ENCODE data around the gene TM4SF5. TPM values are rescaled to one million over a fixed set of nuclear protein-coding genes. Genes with fewer than 3 reads are reported as not detected.
A peak's percentile ranks its signal among the peaks of the same experiment; 100 is the strongest.

Gene TM4SF5
- total and polyA plus RNA-seq, 8 donors: 0.31 to 1.2 (median 0.61) TPM; not detected in 2

DNA sequence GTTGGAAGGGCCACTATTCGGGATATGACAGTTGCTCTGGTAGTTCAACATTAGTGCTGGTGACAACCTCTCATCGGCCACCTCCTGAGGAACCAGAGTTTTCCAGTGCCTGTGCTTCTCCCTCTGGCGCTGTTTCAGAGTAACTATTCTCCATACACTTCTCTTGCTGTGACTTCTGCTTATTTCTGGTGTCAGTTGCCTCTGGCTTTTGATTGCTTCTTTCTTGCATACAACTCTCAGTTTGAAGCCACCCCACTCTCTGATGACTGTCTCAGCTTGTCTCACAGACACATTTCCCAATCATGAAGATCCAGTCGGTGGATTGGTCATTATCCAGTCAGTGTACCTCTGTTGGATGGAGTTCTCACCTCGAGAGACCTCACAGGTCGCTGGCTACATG is 3.4 kb upstream of the TM4SF5 start:
- H3K4me1 ChIP-seq: no peaks in the 10 kb centered on the region
- no peaks in the 10 kb centered on the region for H3K9me3 ChIP-seq
- intact Hi-C loops (cut with DNase I): no loop called here
- ATAC-seq (peak in 1 of 4 donors; percentile 8), DNase-seq (no peak), FAIRE-seq (no peak)
- no peaks in the 10 kb centered on the region for H3K27me3 ChIP-seq
- TF ChIP-seq, protein P1, sequence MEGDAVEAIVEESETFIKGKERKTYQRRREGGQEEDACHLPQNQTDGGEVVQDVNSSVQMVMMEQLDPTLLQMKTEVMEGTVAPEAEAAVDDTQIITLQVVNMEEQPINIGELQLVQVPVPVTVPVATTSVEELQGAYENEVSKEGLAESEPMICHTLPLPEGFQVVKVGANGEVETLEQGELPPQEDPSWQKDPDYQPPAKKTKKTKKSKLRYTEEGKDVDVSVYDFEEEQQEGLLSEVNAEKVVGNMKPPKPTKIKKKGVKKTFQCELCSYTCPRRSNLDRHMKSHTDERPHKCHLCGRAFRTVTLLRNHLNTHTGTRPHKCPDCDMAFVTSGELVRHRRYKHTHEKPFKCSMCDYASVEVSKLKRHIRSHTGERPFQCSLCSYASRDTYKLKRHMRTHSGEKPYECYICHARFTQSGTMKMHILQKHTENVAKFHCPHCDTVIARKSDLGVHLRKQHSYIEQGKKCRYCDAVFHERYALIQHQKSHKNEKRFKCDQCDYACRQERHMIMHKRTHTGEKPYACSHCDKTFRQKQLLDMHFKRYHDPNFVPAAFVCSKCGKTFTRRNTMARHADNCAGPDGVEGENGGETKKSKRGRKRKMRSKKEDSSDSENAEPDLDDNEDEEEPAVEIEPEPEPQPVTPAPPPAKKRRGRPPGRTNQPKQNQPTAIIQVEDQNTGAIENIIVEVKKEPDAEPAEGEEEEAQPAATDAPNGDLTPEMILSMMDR (IDR thresholded peaks at IDR 0.05): no peak
- H3K27ac ChIP-seq: no peak overlapping the region
- H3K36me3 ChIP-seq: no peaks in the 10 kb centered on the region
- no peak overlapping the region for H3K4me3 ChIP-seq
- 61 to 74% methylated on average over 6 of the region's 6 CpGs for WGBS, 2 donors

DNA sequence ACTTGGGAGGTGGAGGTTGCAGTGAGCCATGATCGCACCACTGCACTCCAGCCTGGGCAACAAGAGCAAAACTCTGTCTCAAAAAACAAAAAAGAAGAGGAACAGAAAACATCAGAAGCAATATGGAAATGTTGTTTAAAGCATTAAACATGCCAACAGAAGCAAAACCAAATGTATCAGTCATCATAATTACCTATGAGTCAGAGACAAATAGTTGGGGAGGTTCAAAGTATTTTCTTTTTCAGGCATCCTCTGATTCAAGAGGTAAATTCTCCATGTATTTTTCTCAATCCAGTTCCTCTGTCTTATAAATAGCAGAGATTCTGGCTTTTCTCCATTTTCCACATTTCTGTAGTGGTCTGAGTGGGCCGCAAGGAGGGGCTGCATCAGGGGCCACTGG is 2.1 kb upstream of the TM4SF5 start:
- no peaks in the 10 kb centered on the region for H3K4me1 ChIP-seq
- H3K36me3 ChIP-seq: no peaks in the 10 kb centered on the region
- 89 to 90% methylated on average over 2 of the region's 2 CpGs for WGBS, 2 donors
- H3K27me3 ChIP-seq: no peaks in the 10 kb centered on the region
- H3K27ac ChIP-seq: no peak overlapping the region
- DNase-seq: no peak
- H3K9me3 ChIP-seq: no peaks in the 10 kb centered on the region
- TF ChIP-seq, protein P1 (IDR thresholded peaks at IDR 0.05): no peak
- intact Hi-C loops (cut with DNase I): no loop called here
- no peak for ATAC-seq
- no peak for FAIRE-seq
- H3K4me3 ChIP-seq: no peak overlapping the region

DNA sequence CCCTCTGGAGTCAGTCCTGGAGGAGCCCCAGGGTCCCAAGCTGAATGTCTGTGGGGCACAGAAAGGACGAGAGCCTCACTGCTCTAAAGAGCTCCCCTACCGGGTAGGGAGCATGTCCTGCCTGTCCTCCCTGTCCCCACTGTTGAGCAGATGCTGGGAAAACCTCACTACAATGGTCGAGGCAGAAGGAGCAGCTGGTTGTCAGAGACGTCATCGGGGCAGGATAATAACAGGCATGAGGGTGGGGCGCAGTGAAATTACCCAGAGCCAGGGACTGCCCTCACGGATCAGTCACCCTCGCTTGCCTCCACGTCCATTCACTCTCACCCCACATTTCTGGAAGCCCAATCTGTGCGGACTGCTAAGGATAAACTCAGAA is 538 bp downstream of the TM4SF5 start:
- FAIRE-seq: no peak

DNA sequence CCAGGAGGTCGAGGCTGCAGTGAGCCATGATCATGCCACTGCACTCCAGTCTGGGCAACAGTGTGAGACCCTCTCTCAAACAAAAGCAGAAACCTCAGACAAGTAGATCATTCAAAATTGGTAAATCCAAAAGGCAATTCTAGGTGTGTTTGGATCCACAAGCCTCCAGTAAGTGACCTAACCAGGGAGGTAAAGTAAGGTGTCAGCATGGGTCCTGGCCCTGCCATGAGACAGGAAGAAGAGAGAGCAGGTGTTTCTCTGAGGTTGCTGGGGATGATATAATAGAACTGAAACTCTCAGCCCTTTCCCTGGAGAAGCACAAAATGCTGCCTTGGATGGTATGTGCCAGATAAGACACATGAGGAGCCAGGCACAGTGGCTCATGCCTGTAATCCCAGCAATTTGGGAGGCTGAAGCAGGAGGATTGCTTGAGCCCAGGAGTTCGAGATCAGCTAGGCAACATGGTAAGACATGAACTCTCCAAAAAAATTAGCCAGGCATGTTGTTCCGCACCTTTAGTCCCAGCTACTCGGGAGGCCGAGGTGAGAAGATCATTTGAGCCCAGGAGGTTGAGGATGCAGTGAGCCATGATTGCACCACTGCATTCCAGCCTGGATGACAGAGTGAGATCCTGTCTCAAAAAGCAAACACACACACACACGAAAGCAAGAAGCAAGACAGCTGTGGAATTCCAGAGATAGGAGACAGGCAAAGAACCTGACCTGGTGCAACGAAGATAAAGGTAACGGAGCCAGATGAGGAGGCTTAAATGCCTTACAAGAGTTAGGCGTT is 6.5 kb downstream of the TM4SF5 start:
- no peak for DNase-seq
- WGBS, 2 donors: 54 to 60% methylated on average over 9 of the region's 9 CpGs
- H3K36me3 ChIP-seq: no peaks in the 10 kb centered on the region
- H3K4me1 ChIP-seq: no peaks in the 10 kb centered on the region
- TF ChIP-seq, protein P1 (IDR thresholded peaks at IDR 0.05): no peak
- no peak overlapping the region for H3K4me3 ChIP-seq
- no peak for FAIRE-seq
- intact Hi-C loops (cut with DNase I): no loop called here
- no peak for ATAC-seq
- no peak overlapping the region for H3K27ac ChIP-seq
- H3K9me3 ChIP-seq: no peaks in the 10 kb centered on the region
- peaks cover 0 to 7% (median 0%) of the 10 kb centered on the region in 4 donors for H3K27me3 ChIP-seq

More for the DNA sequence above, 538 bp downstream of the TM4SF5 start:
- TF ChIP-seq, protein P1 (IDR thresholded peaks at IDR 0.05): no peak
- ATAC-seq (peak in 1 of 4 donors; percentile 17), DNase-seq (no peak)
- Histone ChIP-seq H3K4me3 (no peak overlapping the region), H3K36me3 (no peaks in the 10 kb centered on the region), H3K9me3 (no peaks in the 10 kb centered on the region), H3K27me3 (no peaks in the 10 kb centered on the region), H3K27ac (no peak overlapping the region), H3K4me1 (no peaks in the 10 kb centered on the region)
- intact Hi-C loops (cut with DNase I): no loop called here
- WGBS, 2 donors: 66 to 71% methylated on average over 10 of the region's 10 CpGs

DNA sequence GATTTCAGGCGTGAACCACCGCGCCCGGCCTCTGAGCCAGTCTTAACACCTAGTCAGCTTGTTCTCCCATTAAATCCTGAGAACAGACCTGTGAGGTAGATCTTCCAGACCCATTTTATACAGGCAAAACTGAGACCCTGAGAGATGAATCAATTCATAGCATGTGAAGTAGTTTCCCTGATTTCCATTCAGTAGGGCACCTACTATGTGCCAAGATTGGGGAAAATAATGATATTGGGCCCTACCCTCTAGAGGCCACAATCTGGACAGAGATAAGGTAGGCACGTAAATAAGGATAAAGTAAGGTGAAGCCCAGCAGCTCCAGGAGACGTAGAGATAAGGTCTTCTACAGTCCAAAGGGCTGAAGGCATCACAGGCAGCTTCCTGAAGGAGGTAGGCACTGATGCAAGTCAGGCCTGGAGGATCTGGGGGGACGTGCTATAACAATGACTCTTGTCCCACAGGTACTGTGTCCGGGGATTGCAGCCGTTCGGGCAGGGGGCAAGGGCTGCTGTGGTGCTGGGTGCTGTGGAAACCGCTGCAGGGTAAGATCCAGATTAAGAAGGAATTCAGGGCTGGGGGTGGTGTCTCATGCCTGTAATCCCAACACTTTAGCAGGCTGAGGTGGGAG is 8.8 kb downstream of the TM4SF5 start:
- intact Hi-C loops (cut with DNase I): loop anchor here in 1 of 3 donors (10.0 kb wide), 1 partner anchor 46 kb away; the partner anchor contains the start of genes CXCL16, MED11 and ZMYND15
- Histone ChIP-seq H3K27me3 (peaks cover 0 to 16% (median 0%) of the 10 kb centered on the region in 4 donors), H3K27ac (no peak overlapping the region), H3K4me1 (no peaks in the 10 kb centered on the region), H3K36me3 (no peaks in the 10 kb centered on the region), H3K4me3 (no peak overlapping the region), H3K9me3 (no peaks in the 10 kb centered on the region)
- TF ChIP-seq, protein P1 (IDR thresholded peaks at IDR 0.05): no peak
- DNase-seq (peak in 1 of 6 donors; percentile 26), ATAC-seq (no peak), FAIRE-seq (no peak)
- WGBS, 2 donors: 57 to 68% methylated on average over 11 of the region's 11 CpGs
